Measurements from ENCODE around the gene ZMIZ1.

Gene ZMIZ1

GRCh38 chr10:79298403-79299244 is 229.9 kb downstream of the ZMIZ1 start:
- no peak overlapping the region for H3K4me3 ChIP-seq (ENCODE audit: low read length)
- DNase-seq (ENCODE audit: low read depth, low spot score) = no peak

DNA sequence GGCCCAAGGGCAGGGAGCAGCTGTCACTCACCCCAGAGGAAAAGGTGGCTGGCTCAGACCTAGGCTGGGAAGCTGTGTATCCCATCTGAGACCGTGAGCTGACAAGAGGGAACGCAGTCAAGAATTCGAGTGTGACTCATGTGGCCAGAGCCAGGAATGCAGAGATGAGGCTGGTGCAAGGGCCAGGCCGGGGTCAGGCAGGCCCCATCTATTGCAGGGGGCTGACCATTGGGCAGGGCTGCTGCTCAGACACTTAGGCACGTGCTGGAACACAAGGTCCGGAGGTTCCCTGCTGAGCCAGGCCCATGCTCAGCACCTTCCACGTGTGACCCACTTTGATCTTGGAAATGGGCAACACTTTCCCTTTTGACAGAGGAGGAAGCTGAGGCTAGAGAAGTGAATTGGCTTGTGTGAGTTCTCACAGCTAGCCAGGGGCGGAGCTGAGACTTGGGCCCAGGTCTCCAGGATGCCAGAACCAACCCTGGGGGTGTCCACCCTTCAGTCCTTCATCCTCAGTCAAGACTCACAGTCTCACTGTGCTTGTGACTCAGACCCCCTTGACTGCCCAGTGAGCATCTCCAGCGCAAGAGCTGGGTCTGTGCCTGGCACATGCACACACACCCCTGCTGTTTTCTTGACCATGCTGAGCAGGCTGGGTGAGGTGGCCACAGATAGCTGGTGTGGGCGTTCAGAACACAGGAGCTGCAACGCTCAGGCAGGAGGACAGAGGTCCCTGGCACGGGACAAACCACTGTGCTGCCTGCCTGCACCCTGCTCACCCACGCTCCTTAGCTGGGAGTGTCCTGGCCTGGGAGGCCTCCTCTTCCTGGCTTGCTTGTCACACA is 230.9 kb downstream of the ZMIZ1 start:
- no peak for DNase-seq (ENCODE audit: low read depth, low spot score)
- H3K4me3 ChIP-seq (ENCODE audit: low read length) = no peak overlapping the region

DNA sequence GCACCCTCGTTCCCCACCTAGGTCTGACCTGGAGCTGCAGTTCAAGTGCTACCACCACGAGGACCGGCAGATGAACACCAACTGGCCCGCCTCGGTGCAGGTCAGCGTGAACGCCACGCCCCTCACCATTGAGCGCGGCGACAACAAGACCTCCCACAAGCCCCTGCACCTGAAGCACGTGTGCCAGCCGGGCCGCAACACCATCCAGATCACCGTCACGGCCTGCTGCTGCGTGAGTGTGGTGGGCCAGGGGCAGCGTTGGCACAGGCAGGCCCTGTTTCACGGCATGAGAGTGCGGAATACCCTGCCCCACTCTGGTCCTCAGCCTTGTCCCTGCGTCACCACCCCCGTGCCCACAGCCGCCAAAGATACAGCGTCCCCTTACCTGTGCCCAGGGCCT is 231.9 kb downstream of the ZMIZ1 start:
- no peak for DNase-seq (ENCODE audit: low read depth, low spot score)
- no peak overlapping the region for H3K4me3 ChIP-seq (ENCODE audit: low read length)

DNA sequence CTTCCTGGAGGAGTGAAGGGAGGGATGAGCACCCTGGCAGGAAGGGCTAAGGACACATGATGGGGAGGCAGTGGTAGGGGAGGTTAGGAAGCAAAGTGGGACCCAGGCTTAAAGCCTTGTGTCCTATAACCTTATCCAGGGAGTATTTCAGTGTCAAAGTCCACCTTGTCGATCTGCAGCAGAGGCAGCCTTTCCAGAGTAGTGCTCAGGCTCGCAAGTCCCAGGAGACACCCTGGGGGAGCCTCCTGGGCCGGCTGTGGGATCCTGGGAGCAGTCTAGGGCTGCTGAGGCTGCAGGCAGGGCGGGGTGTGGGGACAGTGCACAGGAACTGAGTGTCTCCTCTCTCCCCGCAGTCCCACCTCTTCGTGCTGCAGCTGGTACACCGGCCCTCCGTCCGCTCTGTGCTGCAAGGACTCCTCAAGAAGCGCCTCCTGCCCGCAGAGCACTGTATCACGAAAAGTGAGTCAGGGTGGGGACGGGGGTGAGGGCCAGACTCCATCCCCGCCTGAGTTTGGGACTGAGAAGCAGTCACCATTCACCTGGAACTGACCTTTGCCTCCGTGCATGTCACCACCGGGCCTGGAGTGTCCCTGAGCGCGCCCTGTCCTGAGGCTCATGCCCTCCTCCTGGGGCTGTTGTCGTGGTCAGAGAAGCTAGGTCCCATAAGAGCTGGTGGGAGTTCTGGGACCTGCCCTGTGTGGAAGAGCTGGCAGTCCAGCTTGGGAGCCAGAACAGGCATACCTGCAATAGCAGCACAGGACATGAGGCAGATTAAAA is 233.2 kb downstream of the ZMIZ1 start:
- no peak for DNase-seq (ENCODE audit: low read depth, low spot score)

DNA sequence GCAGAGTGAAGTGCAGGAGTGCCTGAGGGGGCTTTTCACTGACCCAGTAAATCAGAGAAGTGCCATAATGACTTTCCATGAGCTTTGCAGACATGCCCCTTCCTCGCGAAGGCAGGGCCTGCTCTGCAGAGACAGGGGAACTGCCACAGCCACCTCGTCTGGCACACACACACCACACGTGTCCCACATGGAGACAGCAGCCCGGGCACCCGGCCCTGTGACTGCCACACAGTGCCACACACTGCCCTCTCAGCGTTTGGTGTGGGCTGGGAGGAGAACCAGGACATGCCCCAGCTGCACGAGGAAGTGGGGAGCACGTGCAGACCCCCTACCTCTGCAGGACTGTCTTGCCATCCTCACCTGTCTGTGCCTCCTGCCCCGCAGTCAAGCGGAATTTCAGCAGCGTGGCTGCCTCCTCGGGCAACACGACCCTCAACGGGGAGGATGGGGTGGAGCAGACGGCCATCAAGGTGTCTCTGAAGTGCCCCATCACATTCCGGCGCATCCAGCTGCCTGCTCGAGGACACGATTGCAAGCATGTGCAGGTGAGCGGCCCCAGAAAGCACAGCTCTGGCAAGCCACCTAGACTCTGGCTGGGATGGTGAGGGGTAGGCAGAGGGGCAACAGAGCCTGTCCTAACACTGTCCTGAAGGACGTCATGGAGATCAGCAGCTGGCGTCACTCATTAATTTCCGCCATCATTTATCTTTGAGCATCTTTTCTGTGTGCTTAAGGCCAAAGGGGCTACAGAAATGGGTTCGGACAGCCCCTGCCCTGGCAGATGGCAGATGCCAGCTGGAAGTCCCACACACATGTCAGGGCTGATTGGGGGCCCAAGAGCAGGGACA is 235.1 kb downstream of the ZMIZ1 start:
- DNase-seq (ENCODE audit: low read depth, low spot score) = no peak
- no peak overlapping the region for H3K4me3 ChIP-seq (ENCODE audit: low read length)

More for the DNA sequence above, 233.2 kb downstream of the ZMIZ1 start:
- H3K4me3 ChIP-seq (ENCODE audit: low read length) = no peak overlapping the region

GRCh38 chr10:79304479-79305087 is 235.8 kb downstream of the ZMIZ1 start:
- DNase-seq (ENCODE audit: low read depth, low spot score) = no peak

DNA sequence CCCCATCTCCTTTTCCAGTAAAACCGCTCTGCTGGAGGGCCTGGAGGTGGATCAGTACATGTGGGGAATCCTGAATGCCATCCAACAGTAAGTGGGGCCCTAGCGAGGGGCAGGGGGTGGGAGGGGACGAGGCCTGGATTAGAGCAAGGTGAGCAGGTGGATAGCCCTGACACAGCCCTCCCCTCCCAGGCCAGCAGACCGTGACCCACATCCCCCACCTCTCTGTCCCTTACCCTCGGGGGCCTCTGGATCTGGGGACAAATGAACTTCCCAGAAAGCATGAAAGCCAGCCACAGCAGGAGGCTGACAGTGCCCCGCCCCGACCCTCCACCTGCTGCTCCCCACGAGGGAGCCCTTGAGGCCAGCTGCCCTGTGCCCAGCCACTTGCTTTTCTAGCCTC is 236.7 kb downstream of the ZMIZ1 start:
- no peak overlapping the region for H3K4me3 ChIP-seq (ENCODE audit: low read length)
- DNase-seq (ENCODE audit: low read depth, low spot score) = no peak

More at GRCh38 chr10:79304479-79305087, 235.8 kb downstream of the ZMIZ1 start:
- no peak overlapping the region for H3K4me3 ChIP-seq (ENCODE audit: low read length)

- H3K4me3 ChIP-seq (ENCODE audit: low read length) = no peak overlapping the region
- no peak for DNase-seq (ENCODE audit: low read depth, low spot score)
These were observed 237.2 kb downstream of the ZMIZ1 start for GRCh38 chr10:79305988-79306387.

- no peak overlapping the region for H3K4me3 ChIP-seq (ENCODE audit: low read length)
- DNase-seq (ENCODE audit: low read depth, low spot score) = no peak
These were observed 238.0 kb downstream of the ZMIZ1 start for GRCh38 chr10:79306644-79307220.

DNA sequence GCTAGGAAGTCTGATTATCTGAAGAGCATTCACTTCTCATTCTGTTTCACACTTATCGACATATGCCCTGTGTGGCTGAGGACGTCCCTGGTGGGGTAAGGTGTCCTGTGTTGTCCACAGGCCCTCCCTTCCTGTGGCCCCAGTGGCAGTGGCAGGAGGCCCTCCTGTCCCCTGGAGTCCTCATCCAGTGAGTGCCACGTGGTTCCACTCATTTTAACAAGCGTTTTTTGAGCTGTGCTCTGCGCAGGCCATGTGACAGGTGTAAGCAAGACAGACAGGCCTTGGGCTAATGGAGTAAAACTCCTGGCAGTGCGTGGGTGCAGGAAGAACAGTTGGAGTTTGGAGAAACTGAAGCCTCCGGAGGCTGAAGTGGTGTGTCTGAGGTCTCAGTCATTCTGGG is 239.2 kb downstream of the ZMIZ1 start:
- no peak for DNase-seq (ENCODE audit: low read depth, low spot score)
- H3K4me3 ChIP-seq (ENCODE audit: low read length) = no peak overlapping the region

GRCh38 chr10:79308969-79309665 is 240.4 kb downstream of the ZMIZ1 start:
- H3K4me3 ChIP-seq (ENCODE audit: low read length) = no peak overlapping the region
- no peak for DNase-seq (ENCODE audit: low read depth, low spot score)

GRCh38 chr10:79310200-79310865 is 241.6 kb downstream of the ZMIZ1 start:
- H3K4me3 ChIP-seq (ENCODE audit: low read length) = no peak overlapping the region
- DNase-seq (ENCODE audit: low read depth, low spot score) = no peak

DNA sequence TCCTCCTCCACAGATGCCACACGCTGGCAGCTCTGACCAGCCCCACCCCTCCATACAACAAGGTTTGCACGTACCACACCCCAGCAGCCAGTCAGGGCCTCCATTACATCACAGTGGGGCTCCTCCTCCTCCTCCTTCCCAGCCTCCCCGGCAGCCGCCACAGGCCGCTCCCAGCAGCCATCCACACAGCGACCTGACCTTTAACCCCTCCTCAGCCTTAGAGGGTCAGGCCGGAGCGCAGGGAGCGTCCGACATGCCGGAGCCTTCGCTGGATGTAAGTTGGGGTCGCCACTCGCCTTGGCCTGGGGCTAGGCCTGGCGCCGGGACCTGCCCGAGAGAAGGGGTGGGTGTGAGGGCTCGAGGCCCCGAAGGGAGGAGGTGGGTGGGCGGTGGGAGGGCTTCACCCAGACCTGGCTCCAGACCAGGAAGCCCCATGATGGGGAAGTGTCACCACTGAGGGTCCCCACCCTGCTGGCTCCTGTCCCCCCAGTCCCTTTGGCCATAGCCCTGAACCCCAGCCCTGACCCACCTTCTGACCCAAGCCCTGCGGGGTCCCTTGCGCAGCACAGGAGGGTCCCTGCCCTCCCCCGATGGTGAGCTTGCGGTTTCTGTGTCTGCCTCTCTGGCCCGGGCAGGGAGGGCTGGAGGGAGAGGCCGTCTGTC is 242.3 kb downstream of the ZMIZ1 start:
- H3K4me3 ChIP-seq (ENCODE audit: low read length) = no peak overlapping the region
- DNase-seq (ENCODE audit: low read depth, low spot score) = no peak

DNA sequence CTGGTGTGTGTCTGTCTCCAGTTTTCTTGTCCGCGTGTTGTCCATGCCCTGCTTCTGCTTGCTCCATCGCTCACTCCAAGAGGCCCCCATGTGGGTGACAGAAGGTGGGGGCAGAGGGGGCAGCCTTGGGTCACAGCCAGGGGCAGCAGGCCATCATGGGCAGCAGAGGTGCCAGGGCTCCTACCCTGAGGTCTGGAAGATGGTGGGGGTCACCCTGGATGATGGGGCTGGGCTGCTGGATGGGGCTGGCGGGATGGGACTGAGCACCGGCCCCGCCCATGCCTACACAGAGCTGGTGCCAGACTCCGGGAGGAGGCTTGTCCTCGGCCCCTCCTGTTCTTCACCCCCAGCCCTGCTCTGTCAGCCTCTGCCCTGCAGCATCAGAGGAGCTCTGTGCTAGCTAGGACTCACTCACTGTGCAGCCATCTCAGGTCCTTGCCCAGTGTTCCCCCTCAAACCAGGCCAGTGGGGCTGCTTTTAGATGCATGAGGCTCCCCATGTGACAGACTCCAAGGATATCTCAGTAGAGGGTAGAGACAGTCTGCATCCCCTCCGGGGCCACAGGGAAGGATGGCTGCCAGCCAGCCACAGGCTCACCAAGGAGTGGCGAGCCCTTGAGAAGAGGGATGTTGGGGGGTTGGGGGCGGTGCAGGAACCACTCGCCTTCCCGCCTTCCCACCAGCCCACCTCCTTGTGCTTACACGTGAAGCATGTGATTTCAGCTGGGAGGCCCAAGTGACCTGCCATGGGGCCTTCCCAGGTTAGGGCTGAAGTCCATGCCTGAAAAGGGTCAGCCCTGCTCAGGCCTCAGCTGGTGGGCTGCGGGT is 243.0 kb downstream of the ZMIZ1 start:
- H3K4me3 ChIP-seq (ENCODE audit: low read length) = no peak overlapping the region

DNA sequence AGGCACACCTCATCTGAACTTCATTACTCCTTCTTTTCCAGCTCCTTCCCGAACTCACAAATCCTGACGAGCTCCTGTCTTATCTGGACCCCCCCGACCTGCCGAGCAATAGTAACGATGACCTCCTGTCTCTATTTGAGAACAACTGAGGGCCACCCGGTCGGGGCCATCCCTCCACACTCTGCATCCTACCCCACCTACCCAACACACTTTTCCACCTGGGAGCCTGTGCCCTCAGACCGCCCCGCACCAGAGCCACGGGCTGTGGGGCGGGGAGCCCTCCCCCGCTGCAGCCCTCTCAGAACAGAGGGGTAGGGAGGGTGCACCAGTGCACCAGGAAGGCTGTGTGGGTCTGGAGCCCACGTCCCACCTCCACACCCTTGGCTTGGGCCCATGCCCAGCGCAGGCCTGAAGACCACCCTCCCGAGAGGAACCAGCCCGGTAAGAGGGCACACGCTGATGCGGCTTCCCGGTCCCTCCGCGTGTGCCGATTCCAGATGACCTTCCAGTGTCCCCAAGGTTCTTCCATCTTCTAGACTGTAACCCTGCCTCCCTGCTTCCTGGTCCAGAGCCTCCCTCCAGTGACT is 243.9 kb downstream of the ZMIZ1 start:
- DNase-seq (ENCODE audit: low read depth, low spot score) = no peak
- H3K4me3 ChIP-seq (ENCODE audit: low read length) = no peak overlapping the region

More for the DNA sequence above, 243.0 kb downstream of the ZMIZ1 start:
- DNase-seq (ENCODE audit: low read depth, low spot score) = no peak

All from Jurkat, Clone E6-1 (cell line).